ENCODE measurements around the gene P2RY12.
A peak's percentile ranks its signal among the peaks of the same experiment; 100 is the strongest.
"Not testable (repeated sequence)": the region's sequence is repeated elsewhere in the genome, so short reads cannot be mapped to it uniquely, and the experiment has no call there.

The P2RY12 gene

DNA sequence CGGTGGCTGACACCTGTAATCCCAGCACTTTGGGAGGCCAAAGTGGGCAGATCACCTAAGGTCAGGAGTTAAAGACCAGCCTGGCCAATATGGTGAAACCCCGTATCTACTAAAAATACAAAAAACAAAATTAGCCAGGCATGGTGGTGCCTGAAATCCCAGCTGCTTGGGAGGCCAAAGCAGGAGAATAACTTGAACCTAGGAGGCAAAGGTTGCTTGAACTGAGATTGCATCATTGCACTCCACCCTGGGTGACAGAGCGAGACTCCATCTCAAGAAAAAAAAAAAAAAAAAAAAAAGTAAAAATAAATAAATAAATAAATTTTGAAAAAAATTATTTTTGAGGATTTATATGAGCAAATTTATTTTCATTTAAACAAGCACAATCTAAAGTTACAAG lies 7.6 kb upstream of the P2RY12 start:
- DNase-seq = not testable (repeated sequence)

DNA sequence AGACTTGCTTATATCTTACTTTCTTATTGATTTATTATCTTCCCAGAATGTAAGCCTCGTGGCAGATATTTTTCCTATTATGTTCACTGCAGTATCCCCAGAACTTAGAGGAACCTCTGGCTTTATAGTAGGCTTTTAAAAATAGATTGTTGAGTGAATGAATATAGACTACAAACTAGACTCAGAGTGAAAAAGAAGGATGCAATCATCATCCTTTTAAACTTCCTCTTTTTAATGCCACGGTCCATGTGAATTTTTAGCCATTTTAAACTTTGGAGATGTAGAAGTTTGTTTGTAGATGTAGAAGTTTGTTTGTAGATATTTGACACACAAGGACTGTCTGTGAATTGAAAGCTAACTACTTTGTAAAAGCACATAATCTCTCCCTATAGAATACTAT lies 7.2 kb upstream of the P2RY12 start:
- DNase-seq = no peak

DNA sequence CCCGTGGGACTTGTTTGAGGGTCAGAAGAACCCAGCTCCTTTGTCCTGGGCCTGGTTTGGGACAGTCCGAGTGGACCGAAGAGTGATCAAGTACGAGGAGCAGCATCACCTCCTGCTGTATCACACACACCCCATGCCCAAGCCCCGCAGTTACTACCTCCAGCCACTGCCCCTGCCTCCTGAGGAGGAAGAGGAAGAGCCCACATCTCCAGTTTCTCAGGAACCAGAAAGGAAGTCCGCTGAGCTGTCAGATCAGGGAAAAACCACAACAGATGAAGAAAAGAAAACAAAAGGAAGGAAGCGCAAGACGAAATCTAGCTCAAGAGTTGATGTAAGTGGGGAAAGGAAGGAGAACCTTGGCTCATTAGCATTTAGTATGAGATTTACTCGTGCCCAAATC lies 3.3 kb upstream of the P2RY12 start:
- no peak for DNase-seq

DNA sequence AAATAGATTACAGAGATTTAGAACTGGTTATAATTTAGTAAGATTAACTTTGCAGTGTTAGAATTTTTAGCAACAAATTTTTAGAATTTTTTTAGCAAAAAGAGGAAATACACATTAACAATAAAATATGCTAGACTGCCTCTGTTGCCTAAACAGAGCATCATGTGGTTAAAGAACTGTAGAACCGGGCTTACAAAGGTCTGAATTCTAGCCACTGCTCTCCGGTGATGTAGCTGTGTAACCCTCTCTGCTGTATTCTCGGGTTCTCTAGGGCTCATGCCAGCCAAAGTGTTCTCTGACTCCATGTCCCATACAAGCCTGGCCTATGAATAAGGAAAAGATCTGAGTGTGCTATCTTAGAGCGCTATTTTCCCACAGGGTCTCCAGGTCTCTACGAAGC lies 2.9 kb upstream of the P2RY12 start:
- DNase-seq = no peak

DNA sequence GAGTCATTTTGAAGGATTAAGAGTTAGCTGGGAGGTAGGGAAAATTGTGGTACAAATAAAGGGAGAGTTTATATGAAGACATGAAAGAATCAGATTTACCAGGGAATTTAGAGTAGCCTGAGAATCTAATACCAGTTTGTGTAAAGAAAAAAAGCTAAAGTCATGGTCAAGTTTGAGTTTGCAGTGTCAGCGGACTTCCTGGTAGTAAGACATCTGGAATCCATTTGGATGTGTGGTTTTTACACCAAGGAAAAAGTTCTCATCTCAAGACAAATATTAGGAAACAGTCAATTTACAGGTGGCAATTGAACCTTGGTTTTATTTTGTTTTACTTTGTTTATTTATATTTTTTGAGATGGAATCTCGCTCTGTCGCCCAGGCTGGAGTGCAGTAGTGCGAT lies 1.5 kb upstream of the P2RY12 start:
- no peak for DNase-seq

DNA sequence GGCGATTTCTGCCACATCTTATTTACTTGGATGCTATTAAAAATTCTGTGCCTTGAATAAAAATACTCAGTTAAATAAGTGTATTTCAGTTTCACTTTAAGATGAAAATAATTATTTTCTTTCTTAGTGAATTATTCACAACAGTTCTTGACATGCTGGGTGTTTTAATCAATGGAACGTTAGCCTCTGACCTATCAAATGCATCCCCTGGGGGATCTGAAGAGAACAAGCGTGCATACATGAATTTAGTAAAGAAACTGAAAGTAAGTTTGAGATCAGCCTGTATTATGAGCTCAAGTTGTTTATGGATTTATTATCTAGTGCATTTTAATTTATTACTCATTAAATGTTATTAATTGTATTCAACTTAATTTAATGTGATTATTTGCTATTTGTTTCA lies 597 bp downstream of the P2RY12 start:
- DNase-seq = no peak

DNA sequence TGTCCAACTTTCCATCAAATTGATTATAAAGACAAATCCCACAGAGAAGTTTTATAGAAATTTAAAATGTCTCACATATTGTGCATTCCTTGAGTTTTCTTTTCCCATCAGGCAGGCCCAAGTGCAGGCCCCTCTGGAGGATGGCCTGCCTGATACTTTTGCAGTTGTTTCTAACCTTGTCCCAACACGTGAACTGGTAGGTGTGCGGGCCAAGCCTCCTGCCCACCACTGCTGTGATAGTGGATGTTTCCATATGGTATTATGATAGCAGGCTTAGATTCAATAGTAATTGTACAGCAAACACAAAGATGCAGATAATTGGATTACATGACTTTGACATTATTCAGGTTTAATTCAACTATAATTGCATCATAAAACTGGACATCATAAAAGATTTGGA lies 1.4 kb downstream of the P2RY12 start:
- DNase-seq = no peak

DNA sequence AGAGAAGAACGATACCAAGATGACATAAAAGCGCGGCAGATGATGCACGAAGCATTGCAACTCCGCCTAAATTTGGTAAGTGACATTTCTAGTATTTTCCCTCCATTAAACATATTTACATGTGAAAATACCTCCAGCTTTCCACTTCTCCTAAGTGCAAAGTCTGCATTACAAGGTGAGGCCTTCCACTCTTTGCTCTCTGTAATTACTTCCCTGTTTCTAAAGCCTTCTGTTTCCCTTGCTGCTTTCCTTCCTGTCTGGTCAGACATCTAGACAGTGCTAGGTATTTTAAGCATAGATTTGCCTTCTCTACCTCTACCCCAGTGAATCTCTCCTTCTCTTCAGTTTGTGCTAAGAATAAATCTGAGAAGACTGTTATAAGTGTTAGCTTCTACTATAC lies 1.9 kb downstream of the P2RY12 start:
- no peak for DNase-seq

DNA sequence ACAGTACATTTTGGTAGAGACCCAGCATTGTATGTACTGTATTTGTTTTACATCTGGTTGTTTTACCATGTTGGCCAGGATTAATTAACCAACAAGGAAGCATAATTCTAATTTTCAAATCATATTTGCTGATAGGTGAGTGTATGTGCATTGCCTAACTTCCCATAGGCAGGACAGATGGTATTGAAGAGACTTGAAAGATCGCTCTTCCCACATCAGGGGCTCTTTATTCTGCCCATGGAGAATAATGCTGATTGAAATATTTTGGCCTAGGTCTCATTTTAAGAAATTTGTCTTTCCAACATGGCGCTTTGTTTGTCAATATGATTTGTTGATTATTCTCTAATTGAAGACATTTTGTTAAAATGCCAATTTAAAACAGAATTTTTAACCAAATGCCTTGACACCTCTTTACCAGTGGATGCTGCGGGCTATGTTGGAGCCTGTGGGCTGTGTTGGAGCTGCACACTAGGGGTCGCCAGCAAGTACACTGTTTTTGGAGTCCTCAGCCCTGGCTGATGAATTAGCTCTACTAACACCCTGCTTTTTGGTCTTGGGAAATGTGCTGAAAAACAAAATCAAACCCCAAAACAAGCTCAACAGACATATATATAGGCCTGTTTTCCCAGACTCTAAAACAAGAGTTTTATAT lies 5.3 kb downstream of the P2RY12 start:
- peak; percentile 38 for DNase-seq

DNA sequence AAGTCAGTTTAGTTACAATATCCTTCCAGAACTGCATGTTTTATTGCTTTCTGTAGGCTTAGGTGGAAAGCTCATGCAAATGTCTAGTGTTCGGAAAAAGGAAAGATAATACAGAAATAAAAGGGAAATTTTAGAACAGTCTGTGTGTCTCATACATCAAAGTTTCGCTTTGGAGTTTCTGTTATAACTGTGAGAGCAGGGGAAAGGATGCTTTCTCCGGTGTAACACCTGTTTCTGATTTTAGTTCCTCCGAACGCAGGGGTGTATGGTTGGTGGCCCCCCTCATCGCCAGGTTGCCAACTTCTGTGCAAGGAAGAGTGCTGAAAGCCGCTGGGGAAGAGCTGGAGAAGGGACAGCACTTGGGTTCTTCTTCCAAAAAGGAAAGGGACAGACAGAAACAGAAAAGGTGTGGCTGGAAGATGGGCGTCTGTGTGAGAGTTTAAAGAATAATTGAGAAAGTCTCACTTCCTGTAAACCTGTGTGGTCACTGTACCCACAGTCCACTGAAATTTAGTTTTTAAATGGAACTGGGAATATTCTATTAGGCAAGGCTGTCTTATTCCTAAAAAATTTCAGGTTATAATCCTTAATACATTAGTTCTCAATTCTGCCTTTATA lies 6.7 kb downstream of the P2RY12 start:
- DNase-seq = no peak

DNA sequence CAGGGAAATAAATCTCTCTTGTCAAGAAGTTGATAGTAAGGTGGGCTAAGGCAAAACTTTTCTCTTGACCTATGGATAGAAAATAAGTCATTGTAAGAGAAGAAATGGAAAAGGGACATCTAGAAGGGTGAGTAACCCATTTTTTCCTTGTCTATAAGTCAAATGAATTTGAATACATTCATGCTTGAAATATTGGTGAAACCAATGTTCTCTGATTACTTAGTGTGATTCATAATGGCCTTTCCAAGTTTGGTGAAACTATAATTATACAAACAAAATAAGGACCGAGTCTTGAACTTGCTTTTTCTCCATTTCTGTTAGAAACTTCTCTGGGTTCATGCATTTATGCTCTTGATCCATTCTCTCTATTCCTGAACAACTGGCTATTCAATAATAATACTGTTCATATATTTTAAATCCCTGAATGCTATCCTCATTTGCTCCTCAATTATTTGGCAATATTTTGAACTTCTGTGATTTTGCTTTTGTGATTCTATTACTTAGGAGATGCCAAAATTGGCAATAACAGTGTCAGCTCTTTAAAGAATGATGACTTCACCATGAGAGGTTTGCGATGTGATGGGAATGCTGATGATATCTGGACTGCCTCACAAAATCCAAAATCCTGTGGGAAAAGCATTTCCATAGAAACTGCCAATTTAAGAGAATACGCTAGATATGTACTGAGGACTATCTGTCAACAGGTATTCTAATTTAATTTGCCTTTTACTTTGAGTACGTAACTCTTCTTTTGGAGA lies 12.3 kb downstream of the P2RY12 start:
- DNase-seq = no peak

DNA sequence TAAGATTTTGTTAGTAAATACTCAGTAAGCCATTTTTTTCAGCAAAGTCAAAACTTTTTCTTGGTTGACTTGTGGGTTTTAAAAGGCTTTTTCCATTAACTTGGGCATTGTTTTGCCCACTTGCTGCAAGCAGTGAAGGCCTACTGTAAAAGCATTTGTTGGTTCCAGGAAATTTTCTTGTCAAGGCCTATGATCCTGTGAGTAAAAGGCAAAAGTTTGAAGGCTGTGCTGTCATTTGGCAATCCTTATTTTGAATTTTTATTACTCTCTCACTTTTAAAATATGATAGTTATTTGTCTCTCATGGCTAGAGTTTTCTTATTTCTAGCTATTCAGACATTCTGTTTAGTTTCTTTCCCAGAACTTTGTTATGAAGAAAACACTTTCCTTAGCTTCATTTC lies 13.0 kb downstream of the P2RY12 start:
- no peak for DNase-seq

DNA sequence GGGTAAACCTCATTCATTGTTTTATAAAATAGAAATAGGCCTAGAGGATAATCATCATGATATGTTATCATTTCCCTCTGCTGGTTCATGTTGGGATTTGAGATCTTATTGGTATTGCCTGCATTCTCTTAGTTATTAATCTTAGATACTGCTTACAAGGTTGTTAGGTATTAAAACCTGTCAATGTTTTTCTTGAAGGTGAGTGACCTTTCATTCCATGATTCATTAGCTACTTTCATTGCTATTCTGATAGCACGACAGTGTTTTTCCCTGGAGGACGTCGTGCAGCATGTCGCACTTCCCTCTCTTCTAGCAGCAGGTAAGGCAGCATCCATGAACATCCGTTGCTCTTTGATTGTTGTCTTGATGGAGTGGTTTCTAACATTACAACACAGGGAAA lies 17.1 kb downstream of the P2RY12 start:
- no peak for DNase-seq

DNA sequence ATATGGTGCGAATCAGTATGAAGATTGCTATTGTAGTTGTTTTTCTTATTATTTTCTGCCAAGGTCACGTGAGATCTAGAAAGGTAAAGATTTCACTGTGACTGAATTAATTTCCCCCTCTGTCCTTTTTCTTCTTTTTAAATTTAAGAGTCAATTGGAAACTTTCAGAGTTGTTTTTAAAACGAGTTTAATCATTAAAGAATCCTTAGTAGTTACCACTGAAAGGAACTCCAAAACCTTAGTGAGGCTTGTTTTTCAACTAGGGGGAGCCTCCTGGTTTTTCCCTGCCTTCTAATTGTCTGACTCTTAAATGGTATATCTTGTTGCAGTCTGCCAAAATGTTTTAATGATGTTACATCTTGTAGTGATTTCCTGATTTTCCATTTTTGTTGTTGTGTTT lies 17.6 kb downstream of the P2RY12 start:
- DNase-seq = no peak

DNA sequence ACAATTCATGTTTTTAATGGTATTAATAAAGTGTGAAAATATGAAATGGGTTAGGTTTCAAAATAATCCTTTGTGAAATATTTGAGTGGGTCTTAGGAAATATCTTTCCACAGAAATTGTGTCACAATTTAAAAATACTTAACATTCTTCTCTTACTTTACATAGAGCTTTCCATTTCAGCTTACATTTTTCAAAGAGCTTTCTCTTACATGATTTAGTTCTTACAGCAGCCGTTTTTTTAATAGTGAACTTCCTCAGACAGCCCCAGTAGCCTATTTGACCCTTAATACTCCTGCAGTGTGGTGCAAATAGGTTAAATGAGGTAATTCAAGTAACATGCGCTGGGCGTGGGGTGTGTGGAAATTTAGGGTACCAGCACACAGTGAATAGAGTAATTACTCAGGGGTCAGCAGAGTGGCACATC lies 21.8 kb downstream of the P2RY12 start:
- DNase-seq = no peak

DNA sequence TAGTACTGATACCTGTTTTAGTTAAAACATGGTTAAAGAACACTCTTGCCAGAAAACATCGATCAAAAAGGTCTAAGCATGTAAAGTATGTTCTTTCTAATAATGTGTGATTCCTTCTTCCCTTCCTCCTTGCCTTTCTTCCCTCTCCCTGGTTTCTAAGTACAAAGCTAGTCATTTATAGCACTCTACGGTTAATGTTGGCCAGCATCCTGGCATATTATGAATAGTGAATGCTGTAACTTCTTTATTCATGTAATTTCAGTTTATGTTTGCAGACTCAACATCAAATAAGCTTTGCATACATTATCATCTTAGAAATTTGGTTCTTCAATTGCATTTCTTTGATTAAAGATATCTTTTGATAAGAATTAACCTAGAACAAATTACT lies 27.1 kb downstream of the P2RY12 start:
- DNase-seq = no peak

DNA sequence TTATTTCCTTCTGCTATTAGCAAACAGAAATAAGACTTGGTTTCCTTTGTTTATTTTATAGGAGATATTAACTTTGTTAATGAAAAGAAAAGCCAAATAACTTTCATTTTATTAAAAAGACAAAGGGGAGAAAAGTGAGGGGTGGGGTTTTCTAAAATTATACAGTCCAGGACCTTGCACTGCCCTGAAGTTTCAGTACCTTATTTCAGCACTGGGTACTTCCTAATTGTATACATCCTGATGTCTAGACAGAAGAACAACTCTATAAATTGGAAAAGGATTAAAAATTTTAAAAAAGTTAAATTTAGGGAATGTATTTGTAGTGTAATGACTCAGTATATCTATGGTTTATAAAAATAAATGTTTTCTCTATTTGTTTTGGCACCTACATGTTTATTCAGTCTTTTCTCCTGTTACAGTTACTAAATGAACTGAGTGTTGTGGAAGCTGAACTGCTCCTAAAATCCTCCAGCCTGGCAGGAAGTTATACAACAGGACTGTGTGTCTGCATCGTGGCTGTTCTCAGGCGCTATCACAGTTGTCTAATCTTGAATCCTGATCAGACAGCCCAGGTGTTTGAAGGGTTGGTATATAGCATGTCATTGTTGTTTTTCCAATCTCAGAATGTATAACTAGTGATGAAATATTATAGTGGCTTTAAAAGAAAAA lies 27.6 kb downstream of the P2RY12 start:
- DNase-seq = no peak

DNA sequence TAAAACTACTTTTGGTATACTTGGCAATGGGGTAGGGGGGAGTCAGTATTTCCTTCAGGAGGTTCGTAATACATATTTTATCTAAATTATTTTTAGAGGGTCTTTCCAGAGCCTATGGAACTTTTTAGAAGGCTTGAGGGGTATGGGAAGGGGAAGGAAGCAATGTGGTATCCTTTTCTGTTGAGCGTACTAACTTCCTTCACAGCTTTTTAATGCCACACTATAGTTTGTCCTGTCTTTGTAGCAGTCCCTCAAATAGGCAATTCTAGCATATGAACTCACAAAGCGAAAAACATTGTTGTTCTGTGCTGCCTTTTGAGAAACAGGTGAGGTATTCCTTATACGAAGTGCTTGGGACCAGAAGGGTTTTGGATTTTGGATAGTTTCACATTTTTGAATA lies 32.9 kb downstream of the P2RY12 start:
- DNase-seq = no peak

DNA sequence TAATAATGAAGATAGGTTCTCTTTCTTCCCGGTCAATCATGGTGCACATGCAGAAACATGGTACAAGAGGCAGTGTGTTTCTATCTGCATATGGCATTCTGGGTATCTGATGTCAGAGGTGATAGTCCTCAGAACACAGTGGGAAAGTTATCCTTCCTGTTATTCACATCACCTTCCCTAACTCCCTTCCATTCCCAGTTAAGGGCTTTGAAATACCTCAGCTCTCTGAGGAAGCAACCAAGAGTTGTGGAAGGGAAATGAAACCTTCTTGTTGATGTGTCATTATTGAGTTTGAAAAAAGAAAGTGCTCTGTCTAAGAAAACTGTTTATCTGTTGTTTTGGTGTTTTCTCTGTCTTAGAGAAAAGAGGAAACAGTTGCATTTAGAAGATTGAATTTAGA lies 33.3 kb downstream of the P2RY12 start:
- DNase-seq = no peak

DNA sequence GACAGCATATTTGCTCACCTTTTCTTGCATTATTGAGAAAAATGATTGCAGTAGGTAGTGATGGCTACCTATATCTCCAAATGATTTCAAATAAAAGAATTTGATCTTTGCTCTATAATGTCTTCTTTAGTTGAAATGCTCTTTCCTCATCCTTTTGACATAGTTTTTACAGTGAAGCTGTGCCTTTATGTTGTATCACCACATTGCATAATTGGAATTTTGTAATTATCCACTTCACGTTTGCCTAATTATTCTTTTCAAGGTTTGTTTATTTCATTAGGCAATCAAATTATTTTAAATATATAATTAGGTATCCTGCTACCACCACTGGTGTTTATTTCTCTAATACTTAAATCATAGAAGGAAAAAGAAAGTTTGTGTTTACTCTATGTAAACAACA lies 33.9 kb downstream of the P2RY12 start:
- no peak for DNase-seq

DNA sequence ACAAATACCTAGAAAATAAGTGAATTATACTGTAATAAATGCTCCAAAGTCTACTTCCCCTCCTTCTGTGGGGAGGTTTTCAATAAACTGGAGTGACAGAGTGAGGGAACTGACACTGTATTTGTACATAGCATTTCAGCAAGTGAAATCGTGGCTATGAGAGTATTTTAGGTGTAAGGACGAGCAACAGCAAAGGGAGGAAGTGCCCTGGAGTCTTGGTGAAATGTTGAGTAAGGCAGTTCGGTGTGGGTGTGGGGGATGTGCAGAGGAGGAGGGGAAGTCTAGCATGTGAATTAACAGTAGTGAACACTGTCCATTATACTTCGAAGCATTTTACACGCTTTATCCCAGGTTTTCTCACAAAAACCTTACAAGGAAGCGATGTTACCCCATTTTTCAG lies 37.1 kb downstream of the P2RY12 start:
- DNase-seq = no peak

DNA sequence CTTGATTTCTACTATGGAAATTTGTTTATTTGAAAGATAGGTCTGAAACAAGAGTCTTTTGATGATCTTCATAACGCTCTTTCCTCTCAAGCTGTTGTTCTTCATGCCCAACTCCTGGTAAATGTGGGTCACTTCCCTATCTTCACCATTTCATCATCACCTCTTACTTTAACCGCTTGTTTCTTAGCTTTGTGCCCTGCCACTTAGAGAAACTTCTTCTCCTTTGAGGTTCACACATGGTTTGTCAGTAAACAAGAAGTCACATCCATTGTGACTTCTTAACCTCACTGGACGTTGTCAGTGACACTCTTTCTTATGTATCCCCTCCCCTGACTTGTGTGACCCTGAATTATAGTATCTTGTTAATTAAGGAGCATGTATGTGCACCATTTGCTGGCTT lies 38.3 kb downstream of the P2RY12 start:
- no peak for DNase-seq

DNA sequence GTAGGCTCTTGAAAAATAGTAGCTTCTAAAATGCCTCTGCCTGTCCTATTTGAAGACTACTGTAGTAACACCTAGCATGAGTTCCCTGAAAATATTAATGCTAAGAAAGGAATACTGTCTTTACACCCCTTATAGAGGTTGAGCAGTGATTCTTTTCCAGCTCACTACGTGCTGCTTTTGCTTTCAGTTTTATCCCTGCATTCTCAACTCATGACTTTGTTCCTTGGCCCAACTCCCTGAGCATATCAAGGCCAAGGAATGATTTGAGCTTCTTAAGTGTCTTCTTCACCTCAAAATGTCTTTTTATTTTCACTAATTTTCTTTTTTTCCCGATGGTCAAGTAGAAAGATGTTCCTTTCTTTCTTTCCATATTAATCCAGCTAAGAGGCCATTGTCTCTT lies 38.7 kb downstream of the P2RY12 start:
- no peak for DNase-seq

DNA sequence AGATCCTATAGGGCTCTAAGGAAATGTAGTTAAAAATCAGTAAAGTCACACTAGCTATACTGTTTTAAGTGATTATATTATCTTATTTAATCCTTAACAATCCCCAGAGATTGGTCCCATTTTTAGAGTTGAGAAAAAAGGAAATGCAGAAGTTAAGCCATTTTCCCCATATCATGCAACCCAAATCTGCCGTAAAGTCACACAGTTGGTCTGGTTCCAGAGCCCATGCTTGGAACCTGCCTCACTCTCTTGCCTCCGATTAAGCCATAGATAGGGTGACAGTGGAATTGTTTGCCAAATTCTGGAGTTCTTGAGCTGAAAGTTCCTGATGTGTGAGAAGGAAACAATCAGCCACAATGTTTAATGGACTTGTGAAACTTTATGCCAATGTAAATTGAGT lies 52.9 kb downstream of the P2RY12 start:
- DNase-seq = no peak
